ENCODE results near the gene MARCHF3. TPM values are rescaled to one million over a fixed set of nuclear protein-coding genes. Genes with fewer than 3 reads are reported as not detected.

MARCHF3 gene
- polyA plus RNA-seq, 1 donor from 2014 or later, result 3.9 TPM

DNA sequence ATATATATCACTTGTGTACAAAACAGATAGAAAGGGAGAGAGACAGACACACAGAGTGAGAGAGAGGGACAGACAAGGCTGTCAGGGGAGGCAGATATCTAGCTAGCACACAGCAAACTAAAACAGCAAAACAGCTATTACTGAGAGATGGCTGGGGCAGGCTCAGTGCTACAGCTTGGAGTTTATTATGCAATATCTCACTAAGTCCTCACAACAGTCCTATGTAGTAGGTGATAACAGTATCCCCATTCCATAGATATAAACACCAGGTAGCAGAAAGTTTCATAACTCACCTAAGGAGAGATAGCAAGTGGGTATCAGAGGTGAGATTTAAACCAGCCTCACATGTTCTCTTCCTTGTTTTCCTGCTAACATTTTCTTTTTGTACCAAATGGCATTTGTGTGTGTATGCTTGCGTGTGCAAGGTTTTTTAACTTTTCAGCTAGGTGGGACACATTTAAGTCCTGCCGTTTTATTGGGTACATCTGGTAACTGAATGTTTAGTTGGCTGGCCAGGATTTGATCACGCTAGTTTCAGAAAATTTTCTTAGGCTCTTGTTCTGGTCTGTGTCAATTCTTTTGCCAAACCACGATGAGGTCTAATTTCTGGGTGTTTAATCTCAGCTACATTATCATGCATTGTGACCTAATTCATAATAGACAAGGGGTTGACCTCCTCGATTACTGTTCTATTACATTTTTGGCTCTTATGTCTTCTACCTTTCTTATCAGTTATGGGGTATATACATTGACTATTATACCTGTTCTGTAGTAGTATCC lies 148.3 kb downstream of the MARCHF3 start:
- TF ChIP-seq RAD21 (conservative IDR thresholded peaks at IDR 0.05), result no peak
- no peak for TF ChIP-seq EZH2 (IDR thresholded peaks at IDR 0.05; ENCODE audit: borderline replicate concordance, insufficient read depth, low read length, poor library complexity, severe bottlenecking)
- TF ChIP-seq, protein P1, sequence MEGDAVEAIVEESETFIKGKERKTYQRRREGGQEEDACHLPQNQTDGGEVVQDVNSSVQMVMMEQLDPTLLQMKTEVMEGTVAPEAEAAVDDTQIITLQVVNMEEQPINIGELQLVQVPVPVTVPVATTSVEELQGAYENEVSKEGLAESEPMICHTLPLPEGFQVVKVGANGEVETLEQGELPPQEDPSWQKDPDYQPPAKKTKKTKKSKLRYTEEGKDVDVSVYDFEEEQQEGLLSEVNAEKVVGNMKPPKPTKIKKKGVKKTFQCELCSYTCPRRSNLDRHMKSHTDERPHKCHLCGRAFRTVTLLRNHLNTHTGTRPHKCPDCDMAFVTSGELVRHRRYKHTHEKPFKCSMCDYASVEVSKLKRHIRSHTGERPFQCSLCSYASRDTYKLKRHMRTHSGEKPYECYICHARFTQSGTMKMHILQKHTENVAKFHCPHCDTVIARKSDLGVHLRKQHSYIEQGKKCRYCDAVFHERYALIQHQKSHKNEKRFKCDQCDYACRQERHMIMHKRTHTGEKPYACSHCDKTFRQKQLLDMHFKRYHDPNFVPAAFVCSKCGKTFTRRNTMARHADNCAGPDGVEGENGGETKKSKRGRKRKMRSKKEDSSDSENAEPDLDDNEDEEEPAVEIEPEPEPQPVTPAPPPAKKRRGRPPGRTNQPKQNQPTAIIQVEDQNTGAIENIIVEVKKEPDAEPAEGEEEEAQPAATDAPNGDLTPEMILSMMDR (IDR thresholded peaks at IDR 0.05; ENCODE audit: poor library complexity, severe bottlenecking), result no peak
- TF ChIP-seq POLR2AphosphoS5 (IDR thresholded peaks at IDR 0.05), result no peak
- TF ChIP-seq EP300 (conservative IDR thresholded peaks at IDR 0.05; ENCODE audit: poor library complexity, severe bottlenecking), result no peak
- no peak for TF ChIP-seq SMC3 (conservative IDR thresholded peaks at IDR 0.05; ENCODE audit: poor library complexity)
- H3K79me2 ChIP-seq (replicated peaks; ENCODE audit: insufficient read depth, low read length), result no peaks in the 10 kb centered on the region
- H3K9me2 ChIP-seq (ENCODE audit: insufficient read depth, low read length), result no peaks in the 10 kb centered on the region
- H3K36me3 ChIP-seq (ENCODE audit: insufficient read depth, low read length), result no peaks in the 10 kb centered on the region
- no peak overlapping the region for H3K27ac ChIP-seq (ENCODE audit: low read length)
- no peaks in the 10 kb centered on the region for H4K20me1 ChIP-seq (ENCODE audit: insufficient read depth)
- H3K9ac ChIP-seq (ENCODE audit: low read length), result no peak overlapping the region
- H3K4me2 ChIP-seq (ENCODE audit: low read length), result no peak overlapping the region
- no peaks in the 10 kb centered on the region for H3K9me3 ChIP-seq (ENCODE audit: low read length)
- no peaks in the 10 kb centered on the region for H3K27me3 ChIP-seq (ENCODE audit: insufficient read depth, low read depth, low read length)
- H3F3A ChIP-seq (ENCODE audit: insufficient read depth, low read length, poor library complexity, severe bottlenecking), result no peaks in the 10 kb centered on the region
- H3K4me3 ChIP-seq (ENCODE audit: low read length), result no peak overlapping the region
- H2AFZ ChIP-seq (ENCODE audit: low read depth, low read length), result no peak overlapping the region

DNA sequence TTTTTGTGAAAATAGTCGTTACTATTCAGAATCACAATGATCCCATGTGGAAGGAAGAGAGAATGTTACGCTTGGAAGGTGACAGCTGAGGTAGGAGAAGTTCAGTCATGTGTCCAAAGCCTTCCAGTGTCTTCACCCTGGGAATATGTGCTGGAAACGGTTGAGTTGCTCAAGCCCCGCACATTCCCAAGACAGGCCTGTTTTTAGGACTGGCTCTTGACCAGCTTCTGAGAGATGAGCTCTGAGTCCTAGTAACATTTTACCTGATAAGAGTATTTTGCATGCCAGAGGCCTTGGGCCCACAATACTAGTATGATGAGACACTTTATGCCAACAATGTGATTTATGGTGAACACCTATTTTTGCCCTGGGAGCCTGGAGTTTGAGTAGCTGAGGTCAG lies 151.7 kb downstream of the MARCHF3 start:
- H3K9me2 ChIP-seq (ENCODE audit: insufficient read depth, low read length), result no peaks in the 10 kb centered on the region
- TF ChIP-seq RAD21 (conservative IDR thresholded peaks at IDR 0.05), result no peak
- no peak for TF ChIP-seq SMC3 (conservative IDR thresholded peaks at IDR 0.05; ENCODE audit: poor library complexity)
- TF ChIP-seq, protein P2, sequence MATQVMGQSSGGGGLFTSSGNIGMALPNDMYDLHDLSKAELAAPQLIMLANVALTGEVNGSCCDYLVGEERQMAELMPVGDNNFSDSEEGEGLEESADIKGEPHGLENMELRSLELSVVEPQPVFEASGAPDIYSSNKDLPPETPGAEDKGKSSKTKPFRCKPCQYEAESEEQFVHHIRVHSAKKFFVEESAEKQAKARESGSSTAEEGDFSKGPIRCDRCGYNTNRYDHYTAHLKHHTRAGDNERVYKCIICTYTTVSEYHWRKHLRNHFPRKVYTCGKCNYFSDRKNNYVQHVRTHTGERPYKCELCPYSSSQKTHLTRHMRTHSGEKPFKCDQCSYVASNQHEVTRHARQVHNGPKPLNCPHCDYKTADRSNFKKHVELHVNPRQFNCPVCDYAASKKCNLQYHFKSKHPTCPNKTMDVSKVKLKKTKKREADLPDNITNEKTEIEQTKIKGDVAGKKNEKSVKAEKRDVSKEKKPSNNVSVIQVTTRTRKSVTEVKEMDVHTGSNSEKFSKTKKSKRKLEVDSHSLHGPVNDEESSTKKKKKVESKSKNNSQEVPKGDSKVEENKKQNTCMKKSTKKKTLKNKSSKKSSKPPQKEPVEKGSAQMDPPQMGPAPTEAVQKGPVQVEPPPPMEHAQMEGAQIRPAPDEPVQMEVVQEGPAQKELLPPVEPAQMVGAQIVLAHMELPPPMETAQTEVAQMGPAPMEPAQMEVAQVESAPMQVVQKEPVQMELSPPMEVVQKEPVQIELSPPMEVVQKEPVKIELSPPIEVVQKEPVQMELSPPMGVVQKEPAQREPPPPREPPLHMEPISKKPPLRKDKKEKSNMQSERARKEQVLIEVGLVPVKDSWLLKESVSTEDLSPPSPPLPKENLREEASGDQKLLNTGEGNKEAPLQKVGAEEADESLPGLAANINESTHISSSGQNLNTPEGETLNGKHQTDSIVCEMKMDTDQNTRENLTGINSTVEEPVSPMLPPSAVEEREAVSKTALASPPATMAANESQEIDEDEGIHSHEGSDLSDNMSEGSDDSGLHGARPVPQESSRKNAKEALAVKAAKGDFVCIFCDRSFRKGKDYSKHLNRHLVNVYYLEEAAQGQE (IDR thresholded peaks at IDR 0.05; ENCODE audit: borderline replicate concordance), result no peak
- no peak for TF ChIP-seq POLR2AphosphoS5 (IDR thresholded peaks at IDR 0.05)
- no peak for TF ChIP-seq EZH2 (IDR thresholded peaks at IDR 0.05; ENCODE audit: borderline replicate concordance, insufficient read depth, low read length, poor library complexity, severe bottlenecking)
- H4K20me1 ChIP-seq (ENCODE audit: insufficient read depth), result no peaks in the 10 kb centered on the region
- H3K9me3 ChIP-seq (ENCODE audit: low read length), result no peaks in the 10 kb centered on the region
- H3K9ac ChIP-seq (ENCODE audit: low read length), result no peak overlapping the region
- no peak overlapping the region for H3K4me3 ChIP-seq (ENCODE audit: low read length)
- no peaks in the 10 kb centered on the region for H3F3A ChIP-seq (ENCODE audit: insufficient read depth, low read length, poor library complexity, severe bottlenecking)
- no peaks in the 10 kb centered on the region for H3K79me2 ChIP-seq (replicated peaks; ENCODE audit: insufficient read depth, low read length)
- no peaks in the 10 kb centered on the region for H3K36me3 ChIP-seq (ENCODE audit: insufficient read depth, low read length)
- H2AFZ ChIP-seq (ENCODE audit: low read depth, low read length), result no peak overlapping the region
- H3K4me2 ChIP-seq (ENCODE audit: low read length), result no peak overlapping the region
- no peaks in the 10 kb centered on the region for H3K27me3 ChIP-seq (ENCODE audit: insufficient read depth, low read depth, low read length)
- no peak overlapping the region for H3K27ac ChIP-seq (ENCODE audit: low read length)

Data from neural cell (in vitro differentiated cells).